HepG2 (cell line): ENCODE measurements around the gene FBXO24. TPM values are rescaled to one million over a fixed set of nuclear protein-coding genes. Genes with fewer than 3 reads are reported as not detected.

Source experiments
- NAIF1 ChIP-seq: sonication (generic); formaldehyde crosslinking; IDR thresholded peaks from 2 replicates; pipeline ENCODE4 v1.5.0; 2020; ENCODE audit warnings: mild to moderate bottlenecking, missing genetic modification reagents, borderline replicate concordance
- POLR2A ChIP-seq, 2 experiments: IDR thresholded peaks; 2 replicates each; pipeline ENCODE4 v1.6.1; 2011; ENCODE audit warnings: low read depth in 2 of 2, low read length in 2 of 2, mild to moderate bottlenecking in 1 of 2, moderate library complexity in 1 of 2; ENCODE audit not compliant: insufficient read depth in 1 of 2
- ZNF101 ChIP-seq: sonication (generic); formaldehyde crosslinking; IDR thresholded peaks from 2 replicates; pipeline ENCODE4 v1.4.0; 2020; ENCODE audit warnings: mild to moderate bottlenecking, low read depth, missing genetic modification reagents, borderline replicate concordance
- ZNF160 ChIP-seq: sonication (generic); formaldehyde crosslinking; IDR thresholded peaks from 2 replicates; pipeline ENCODE4 v1.8.0; 2022; ENCODE audit warnings: mild to moderate bottlenecking, inconsistent platforms, missing genetic modification reagents
- ZNF530 ChIP-seq: sonication (generic); formaldehyde crosslinking; IDR thresholded peaks from 2 replicates; pipeline ENCODE4 v1.5.0; 2020; ENCODE audit warnings: low read depth, mild to moderate bottlenecking, missing genetic modification reagents
- ZNF720 ChIP-seq: sonication (generic); formaldehyde crosslinking; IDR thresholded peaks from 2 replicates; pipeline ENCODE4 v1.4.0; 2020; ENCODE audit warnings: missing genetic modification reagents
- ZNF749 ChIP-seq: sonication (generic); formaldehyde crosslinking; IDR thresholded peaks from 2 replicates; pipeline ENCODE4 v1.8.0; 2022; ENCODE audit warnings: mild to moderate bottlenecking, missing genetic modification reagents, moderate library complexity, borderline replicate concordance
- polyA plus RNA-seq, 8 experiments: library from polyadenylated mRNA; depleted of rRNA in 3 of 8; stranded (reverse) in 7 of 8; unstranded in 1 of 8; fragments of >200 nt; fragmentation: Illumina TruSeq in 4 of 8; extraction: Trizol in 4 of 8; gene quantifications; 2 replicates each; pipeline versions ENCODE4 v1.2.1 to v1.2.3, GENCODE V29; 2011 to 2016; ENCODE audit warnings: low read depth in 4 of 8, missing spikeins in 1 of 8, mixed read lengths in 1 of 8; ENCODE audit not compliant: insufficient read depth in 1 of 8
- total RNA-seq, 5 experiments: library from RNA; depleted of rRNA; stranded (reverse); fragments of >200 nt; fragmentation: Illumina TruSeq; extraction: Trizol; gene quantifications; 2 replicates each; pipeline ENCODE4 v1.2.3, GENCODE V29; 2016; ENCODE audit warnings: low read depth in 1 of 5
- TF ChIP-seq, protein P1 (sequence below): sonication (generic); formaldehyde crosslinking; IDR thresholded peaks from one replicate; pipeline ENCODE4 v1.5.1; 2020; ENCODE audit warnings: mild to moderate bottlenecking, missing genetic modification reagents; ENCODE audit errors: not compliant biosample characterization
- TF ChIP-seq, protein P2 (sequence below): IDR thresholded peaks from 2 replicates; pipeline ENCODE4 v1.6.1; 2016; ENCODE audit warnings: low read depth, control low read depth
- TF ChIP-seq, protein P3 (sequence below): sonication (generic); formaldehyde crosslinking; conservative IDR thresholded peaks from 2 replicates; pipeline ENCODE4 v1.4.0; 2020; ENCODE audit warnings: mild to moderate bottlenecking, missing genetic modification reagents, moderate library complexity
- TF ChIP-seq, protein P4 (sequence below): sonication (generic); formaldehyde crosslinking; IDR thresholded peaks from 2 replicates; pipeline ENCODE4 v1.8.1; 2023; ENCODE audit warnings: mild to moderate bottlenecking, missing genetic modification reagents, borderline replicate concordance
- TF ChIP-seq, protein P5 (sequence below): sonication (generic); formaldehyde crosslinking; IDR thresholded peaks from 2 replicates; pipeline ENCODE4 v1.5.0; 2020; ENCODE audit warnings: mild to moderate bottlenecking, missing genetic modification reagents

The FBXO24 gene
- total and polyA plus RNA-seq, 2 of the 13 experiments (the other 11 are each of a cell fraction or from before 2014, with no cell fraction given) = 0.20 to 0.55 TPM

DNA sequence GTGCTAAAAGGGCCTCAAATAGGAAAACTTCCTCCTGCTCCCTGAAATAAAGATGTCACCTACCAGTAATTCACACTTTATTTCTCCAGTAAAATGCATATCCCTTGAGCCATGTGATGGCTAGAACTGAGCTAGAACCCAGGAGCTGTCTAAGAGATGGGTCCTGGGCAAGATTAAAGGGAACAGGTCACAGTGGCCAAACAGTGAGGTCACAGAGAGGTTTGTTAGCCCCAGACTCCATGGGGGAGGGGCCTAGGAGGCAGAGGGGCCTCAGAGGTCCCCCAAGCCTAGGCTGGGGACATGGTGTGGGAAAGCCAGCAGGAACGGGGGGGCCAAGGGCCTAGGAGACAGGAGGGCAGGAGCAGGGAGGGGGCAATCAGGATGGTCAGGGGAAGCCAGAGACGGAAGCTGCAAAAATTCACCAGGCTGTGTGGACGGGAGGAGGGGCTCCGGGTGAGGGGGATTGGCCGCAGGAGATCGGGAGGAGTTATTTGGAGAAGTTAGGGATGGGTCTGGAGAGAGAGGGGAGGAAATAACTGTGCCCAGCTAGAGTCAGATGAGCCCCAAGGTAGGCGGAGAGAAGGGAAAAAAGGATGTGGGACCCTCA is 3.3 kb downstream of the FBXO24 start (continued):
- TF ChIP-seq, protein P1, sequence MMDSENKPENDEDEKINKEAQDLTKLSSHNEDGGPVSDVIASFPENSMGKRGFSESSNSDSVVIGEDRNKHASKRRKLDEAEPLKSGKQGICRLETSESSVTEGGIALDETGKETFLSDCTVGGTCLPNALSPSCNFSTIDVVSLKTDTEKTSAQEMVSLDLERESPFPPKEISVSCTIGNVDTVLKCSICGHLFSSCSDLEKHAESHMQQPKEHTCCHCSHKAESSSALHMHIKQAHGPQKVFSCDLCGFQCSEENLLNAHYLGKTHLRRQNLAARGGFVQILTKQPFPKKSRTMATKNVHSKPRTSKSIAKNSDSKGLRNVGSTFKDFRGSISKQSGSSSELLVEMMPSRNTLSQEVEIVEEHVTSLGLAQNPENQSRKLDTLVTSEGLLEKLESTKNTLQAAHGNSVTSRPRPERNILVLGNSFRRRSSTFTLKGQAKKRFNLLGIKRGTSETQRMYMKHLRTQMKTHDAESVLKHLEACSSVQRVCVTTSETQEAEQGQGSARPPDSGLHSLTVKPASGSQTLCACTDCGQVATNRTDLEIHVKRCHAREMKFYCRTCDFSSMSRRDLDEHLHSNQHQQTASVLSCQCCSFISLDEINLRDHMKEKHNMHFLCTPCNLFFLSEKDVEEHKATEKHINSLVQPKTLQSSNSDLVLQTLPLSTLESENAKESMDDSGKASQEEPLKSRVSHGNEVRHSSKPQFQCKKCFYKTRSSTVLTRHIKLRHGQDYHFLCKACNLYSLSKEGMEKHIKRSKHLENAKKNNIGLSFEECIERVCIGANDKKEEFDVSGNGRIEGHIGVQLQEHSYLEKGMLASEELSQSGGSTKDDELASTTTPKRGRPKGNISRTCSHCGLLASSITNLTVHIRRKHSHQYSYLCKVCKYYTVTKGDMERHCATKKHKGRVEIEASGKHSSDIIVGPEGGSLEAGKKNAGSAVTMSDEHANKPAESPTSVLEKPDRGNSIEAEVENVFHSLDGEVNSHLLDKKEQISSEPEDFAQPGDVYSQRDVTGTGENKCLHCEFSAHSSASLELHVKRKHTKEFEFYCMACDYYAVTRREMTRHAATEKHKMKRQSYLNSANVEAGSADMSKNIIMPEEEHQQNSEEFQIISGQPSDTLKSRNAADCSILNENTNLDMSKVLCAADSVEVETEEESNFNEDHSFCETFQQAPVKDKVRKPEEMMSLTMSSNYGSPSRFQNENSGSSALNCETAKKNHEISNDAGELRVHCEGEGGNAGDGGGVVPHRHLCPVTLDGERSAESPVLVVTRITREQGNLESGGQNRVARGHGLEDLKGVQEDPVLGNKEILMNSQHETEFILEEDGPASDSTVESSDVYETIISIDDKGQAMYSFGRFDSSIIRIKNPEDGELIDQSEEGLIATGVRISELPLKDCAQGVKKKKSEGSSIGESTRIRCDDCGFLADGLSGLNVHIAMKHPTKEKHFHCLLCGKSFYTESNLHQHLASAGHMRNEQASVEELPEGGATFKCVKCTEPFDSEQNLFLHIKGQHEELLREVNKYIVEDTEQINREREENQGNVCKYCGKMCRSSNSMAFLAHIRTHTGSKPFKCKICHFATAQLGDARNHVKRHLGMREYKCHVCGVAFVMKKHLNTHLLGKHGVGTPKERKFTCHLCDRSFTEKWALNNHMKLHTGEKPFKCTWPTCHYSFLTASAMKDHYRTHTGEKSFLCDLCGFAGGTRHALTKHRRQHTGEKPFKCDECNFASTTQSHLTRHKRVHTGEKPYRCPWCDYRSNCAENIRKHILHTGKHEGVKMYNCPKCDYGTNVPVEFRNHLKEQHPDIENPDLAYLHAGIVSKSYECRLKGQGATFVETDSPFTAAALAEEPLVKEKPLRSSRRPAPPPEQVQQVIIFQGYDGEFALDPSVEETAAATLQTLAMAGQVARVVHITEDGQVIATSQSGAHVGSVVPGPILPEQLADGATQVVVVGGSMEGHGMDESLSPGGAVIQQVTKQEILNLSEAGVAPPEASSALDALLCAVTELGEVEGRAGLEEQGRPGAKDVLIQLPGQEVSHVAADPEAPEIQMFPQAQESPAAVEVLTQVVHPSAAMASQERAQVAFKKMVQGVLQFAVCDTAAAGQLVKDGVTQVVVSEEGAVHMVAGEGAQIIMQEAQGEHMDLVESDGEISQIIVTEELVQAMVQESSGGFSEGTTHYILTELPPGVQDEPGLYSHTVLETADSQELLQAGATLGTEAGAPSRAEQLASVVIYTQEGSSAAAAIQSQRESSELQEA (CRISPR knock-in tag) = no peak
- TF ChIP-seq, protein P2, sequence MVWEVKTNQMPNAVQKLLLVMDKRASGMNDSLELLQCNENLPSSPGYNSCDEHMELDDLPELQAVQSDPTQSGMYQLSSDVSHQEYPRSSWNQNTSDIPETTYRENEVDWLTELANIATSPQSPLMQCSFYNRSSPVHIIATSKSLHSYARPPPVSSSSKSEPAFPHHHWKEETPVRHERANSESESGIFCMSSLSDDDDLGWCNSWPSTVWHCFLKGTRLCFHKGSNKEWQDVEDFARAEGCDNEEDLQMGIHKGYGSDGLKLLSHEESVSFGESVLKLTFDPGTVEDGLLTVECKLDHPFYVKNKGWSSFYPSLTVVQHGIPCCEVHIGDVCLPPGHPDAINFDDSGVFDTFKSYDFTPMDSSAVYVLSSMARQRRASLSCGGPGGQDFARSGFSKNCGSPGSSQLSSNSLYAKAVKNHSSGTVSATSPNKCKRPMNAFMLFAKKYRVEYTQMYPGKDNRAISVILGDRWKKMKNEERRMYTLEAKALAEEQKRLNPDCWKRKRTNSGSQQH (CRISPR knock-in tag) = no peak
- no peak for TF ChIP-seq POLR2A (IDR thresholded peaks at IDR 0.05; ENCODE audit: insufficient read depth in 1 of 2, low read depth in 2 of 2, low read length in 2 of 2)
- TF ChIP-seq, protein P3, sequence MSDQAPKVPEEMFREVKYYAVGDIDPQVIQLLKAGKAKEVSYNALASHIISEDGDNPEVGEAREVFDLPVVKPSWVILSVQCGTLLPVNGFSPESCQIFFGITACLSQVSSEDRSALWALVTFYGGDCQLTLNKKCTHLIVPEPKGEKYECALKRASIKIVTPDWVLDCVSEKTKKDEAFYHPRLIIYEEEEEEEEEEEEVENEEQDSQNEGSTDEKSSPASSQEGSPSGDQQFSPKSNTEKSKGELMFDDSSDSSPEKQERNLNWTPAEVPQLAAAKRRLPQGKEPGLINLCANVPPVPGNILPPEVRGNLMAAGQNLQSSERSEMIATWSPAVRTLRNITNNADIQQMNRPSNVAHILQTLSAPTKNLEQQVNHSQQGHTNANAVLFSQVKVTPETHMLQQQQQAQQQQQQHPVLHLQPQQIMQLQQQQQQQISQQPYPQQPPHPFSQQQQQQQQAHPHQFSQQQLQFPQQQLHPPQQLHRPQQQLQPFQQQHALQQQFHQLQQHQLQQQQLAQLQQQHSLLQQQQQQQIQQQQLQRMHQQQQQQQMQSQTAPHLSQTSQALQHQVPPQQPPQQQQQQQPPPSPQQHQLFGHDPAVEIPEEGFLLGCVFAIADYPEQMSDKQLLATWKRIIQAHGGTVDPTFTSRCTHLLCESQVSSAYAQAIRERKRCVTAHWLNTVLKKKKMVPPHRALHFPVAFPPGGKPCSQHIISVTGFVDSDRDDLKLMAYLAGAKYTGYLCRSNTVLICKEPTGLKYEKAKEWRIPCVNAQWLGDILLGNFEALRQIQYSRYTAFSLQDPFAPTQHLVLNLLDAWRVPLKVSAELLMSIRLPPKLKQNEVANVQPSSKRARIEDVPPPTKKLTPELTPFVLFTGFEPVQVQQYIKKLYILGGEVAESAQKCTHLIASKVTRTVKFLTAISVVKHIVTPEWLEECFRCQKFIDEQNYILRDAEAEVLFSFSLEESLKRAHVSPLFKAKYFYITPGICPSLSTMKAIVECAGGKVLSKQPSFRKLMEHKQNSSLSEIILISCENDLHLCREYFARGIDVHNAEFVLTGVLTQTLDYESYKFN (CRISPR knock-in tag) = no peak
- TF ChIP-seq, protein P4, sequence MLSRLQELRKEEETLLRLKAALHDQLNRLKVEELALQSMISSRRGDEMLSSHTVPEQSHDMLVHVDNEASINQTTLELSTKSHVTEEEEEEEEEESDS (CRISPR knock-in tag) = no peak
- no peak for TF ChIP-seq ZNF101 (CRISPR knock-in tag)
- TF ChIP-seq ZNF160 (CRISPR knock-in tag) = no peak
- TF ChIP-seq ZNF720 = no peak
- TF ChIP-seq, protein P5, sequence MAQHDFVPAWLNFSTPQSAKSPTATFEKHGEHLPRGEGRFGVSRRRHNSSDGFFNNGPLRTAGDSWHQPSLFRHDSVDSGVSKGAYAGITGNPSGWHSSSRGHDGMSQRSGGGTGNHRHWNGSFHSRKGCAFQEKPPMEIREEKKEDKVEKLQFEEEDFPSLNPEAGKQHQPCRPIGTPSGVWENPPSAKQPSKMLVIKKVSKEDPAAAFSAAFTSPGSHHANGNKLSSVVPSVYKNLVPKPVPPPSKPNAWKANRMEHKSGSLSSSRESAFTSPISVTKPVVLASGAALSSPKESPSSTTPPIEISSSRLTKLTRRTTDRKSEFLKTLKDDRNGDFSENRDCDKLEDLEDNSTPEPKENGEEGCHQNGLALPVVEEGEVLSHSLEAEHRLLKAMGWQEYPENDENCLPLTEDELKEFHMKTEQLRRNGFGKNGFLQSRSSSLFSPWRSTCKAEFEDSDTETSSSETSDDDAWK = no peak
- no peak for TF ChIP-seq ZNF749
- TF ChIP-seq NAIF1 (CRISPR knock-in tag) = no peak
- no peak for TF ChIP-seq ZNF530 (CRISPR knock-in tag)
